GM11168 (cell line): ENCODE data around the gene LRFN2.

ENCODE experiments used
- in situ Hi-C: fragments of 300-500 bp; cut with MboI; formaldehyde crosslinking; loops from one replicate; pipeline ENCODE4 v1.12.0; 2022; ENCODE audit warnings: low sequenced_read_pairs; ENCODE audit not compliant: unreplicated experiment

The LRFN2 gene

DNA sequence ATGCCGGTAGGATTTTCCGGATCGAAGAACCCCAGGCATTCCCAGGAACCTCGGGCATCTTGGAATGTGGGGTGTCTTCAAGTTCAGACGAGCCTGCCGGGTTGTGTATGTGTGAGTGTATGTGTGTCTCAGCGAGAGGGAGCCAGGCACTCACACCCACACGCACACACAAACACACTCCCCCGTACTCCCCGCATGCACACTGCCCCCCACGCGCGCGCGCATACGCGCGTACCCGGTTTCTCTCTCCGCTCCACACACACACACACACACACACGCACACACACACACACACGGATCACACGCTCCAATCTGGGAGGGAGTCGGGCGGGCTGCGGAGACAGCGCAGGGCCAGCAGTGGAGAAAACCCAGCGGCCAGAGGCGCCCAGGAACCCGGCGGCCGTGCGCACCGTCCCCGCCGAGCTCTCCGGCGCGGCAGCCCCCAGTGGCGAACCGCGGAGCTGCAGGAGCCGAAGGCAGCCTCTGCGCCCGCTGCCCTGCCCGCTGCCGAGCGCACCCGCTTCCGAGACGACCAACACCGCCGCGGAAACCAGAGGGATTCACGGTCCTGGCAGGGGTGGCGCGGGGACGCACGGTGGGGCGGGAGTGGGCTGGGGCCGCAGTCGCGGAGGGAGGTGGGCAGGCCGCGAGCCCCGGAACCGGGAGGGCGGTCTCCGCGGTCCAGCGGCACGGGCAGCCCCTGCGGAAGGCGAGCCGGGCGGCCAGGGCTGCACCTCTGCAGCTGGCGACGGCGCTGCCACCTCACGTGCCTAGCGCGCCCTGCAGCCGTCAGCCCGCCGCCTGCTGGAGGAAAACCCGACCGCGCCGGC, at the start of gene LRFN2:
LRFN2 (minus strand) TSS at position 125 of the 830 bp plus-strand sequence.
- in situ Hi-C loops: no loop called here

DNA sequence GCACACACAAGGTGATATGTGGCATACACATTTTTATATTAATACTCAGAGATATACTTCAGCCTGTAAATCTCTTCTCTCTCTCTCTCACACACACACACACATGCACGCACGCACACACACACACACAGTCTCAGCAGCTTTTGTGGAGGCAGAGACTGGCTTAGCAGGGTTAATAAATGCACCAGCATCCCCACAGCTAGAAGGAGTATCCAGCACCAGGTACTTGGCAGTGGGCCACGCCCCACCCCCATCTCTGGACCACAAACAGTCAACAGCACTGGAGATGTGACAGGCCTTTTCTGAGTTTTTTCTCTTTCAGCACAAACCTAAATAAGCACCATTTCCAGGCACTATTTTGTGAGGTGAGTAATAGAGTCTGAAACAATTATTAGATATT, 47.3 kb upstream of the LRFN2 start:
- in situ Hi-C loops: no loop called here

GRCh38 chr6:40631744-40632143, 44.6 kb upstream of the LRFN2 start:
- in situ Hi-C loops: no loop called here

GRCh38 chr6:40630488-40630887, 43.3 kb upstream of the LRFN2 start:
- in situ Hi-C loops: no loop called here

- in situ Hi-C loops: no loop called here
These were observed 42.9 kb upstream of the LRFN2 start for GRCh38 chr6:40630051-40630450.

DNA sequence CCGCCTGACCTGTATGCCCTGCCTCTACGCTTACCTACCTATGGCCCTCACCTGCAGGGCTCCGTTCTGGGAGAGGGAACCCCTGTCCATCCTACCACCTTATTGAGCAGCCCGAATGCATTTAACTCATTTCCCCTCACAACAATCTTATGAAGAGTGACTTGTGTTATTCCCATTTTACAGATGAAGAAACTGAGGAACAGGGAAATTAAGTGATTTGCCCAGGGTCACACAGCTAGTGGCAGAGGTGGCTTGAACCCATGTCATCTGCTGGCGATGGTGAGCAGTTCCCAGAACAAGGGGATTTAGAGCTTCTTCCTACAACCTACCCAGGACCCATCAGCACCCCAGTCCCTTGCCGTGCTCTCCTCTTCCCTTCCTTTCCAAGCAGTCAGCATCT, 42.3 kb upstream of the LRFN2 start:
- in situ Hi-C loops: no loop called here

DNA sequence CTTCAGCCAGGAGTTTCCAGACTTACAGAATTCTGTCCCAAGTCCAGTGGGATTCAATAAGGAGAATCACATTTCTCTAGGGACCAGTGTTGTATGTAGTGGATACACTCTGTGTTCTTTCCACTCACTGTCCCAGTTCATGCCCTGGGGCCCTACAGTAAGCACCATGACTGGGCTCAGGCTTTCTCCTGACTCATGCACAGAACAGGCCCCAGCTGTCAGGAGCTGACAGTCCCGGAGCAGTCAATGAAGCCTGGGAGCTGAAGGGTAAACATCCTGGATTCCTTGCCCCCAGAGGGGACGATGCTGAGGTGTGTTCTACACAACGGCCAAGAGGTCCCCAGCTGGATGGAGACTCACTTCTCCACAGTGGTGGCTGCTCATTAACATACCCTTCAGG, 40.2 kb upstream of the LRFN2 start:
- in situ Hi-C loops: no loop called here

GRCh38 chr6:40626886-40627285, 39.7 kb upstream of the LRFN2 start:
- in situ Hi-C loops: no loop called here

DNA sequence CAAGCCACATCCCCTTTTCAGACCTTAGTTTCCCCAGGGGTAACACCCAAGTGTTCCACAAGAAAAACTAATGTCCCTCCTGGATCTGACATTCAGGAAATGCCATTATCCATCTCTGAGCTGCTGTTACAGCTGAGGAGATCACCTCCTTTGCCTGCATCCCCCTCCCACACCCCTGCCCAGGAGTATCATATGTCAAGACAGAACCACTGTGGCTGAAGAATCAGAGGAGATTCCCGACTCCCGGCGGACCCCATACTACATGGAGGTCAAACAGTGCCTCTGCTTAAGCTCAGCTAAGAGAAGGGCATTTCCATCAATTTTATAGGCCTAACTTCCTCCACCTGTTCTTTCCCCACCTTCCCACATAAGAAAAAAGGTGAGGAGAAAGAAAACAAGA, 36.8 kb upstream of the LRFN2 start:
- in situ Hi-C loops: no loop called here

- in situ Hi-C loops: no loop called here
These were observed 36.0 kb upstream of the LRFN2 start for GRCh38 chr6:40623178-40623577.

DNA sequence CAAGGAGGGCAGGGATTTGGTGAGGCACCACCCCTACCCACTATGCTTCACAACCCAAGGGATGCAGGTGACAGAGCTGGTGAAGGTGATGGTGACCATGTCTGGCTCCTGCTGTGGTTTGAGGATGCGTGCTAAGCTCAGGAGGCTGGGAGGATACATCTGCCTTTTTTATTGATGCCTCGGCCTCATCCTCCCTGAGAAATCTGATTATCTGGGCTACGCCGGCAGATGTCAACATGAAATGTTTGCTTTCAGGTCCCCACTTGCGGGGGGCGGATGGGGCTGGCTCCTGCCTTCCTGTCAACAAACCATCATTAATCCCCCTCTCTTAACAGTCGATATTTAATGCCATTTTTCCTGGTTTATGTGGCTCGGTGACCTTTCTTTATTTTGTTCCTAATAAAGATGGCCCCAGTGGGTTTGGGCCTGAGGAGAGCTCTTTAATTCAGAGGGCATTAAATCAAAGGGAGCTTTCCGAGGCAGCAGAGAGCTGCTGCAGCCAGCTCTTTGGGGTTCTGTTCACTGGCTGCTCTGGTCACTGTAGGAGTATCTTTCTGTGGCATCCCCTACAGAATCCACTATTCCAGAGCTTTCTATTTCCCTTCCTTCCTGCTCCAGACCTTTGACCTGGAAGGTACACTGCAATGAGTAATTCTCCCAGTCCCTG, 33.5 kb upstream of the LRFN2 start:
- in situ Hi-C loops: no loop called here

DNA sequence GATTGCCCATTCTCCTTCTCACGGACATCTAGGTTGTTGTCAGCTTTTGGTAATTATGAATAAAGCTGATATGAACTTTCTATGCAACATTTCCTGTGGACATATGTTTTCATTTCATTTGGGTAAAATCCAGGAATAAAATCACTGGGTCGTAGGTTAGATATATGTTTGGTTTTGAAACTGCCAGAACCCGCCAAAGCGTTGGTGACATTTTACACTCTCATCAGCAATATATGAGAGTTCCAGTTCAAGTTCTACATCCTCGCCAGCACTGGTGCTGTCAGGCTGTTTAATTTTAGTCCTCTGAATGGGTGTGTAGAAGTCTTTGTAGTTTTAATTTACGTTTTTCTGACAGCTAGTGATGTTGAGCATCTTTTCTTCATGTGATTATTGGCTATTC, 27.5 kb upstream of the LRFN2 start:
- in situ Hi-C loops: no loop called here

GRCh38 chr6:40611912-40612311, 24.7 kb upstream of the LRFN2 start:
- in situ Hi-C loops: no loop called here

DNA sequence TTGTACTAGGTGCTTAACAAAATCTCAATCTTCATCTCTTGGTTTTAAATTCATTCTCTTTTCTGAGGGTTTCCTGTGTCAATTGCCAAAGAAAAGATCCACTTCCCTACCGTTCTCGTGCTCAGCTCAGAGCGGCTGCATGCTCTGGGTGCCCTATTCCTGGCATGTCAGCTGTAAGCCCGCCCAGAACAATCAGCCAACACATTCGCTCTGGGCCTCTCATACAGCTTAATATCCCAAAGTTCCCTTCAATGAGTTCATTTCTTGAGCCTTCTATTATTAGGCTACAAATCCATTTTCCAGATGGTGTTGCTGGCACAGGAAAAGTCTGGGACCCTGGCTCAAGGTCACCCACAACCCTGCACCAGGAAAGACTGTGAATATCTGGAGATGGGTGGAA, 24.3 kb upstream of the LRFN2 start:
- in situ Hi-C loops: no loop called here

DNA sequence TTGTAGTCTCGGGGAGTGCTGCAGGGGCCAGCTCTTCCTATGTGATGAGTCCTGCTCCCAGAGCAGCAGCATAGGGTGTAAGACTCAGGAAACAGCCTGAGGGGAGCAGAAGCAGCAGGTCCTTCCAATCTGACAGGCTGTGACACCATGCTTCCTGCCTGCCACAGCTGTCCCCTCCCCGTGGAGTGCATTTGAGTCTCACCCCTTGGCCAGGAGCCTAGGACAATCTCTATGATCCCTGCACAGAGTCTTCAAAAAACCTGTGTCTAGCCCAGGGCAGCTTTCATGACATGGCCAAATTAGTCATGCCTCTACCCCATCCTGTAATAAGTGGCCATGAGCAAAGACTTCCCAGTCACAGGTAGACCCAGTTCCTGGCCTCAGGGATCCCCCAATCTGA, 23.1 kb upstream of the LRFN2 start:
- in situ Hi-C loops: no loop called here

DNA sequence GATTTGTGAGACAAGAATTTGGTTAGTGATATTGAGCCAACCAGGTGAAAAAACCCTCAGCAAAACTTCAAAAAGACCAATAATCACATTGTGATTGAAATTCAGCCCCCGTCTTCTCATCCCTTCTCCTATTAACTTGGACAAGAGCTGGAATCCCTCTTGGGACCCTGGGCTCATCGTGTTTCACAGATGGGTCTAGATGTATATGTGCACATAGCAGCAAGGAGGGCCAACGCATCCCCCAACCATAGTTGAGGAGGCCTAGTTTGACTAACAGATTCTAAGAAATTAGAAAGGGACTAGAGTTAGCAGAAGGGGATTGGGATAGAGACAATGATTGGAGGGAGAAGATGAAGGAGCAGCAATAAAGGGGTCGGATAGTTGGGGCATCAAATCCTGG, 19.8 kb upstream of the LRFN2 start:
- in situ Hi-C loops: no loop called here

DNA sequence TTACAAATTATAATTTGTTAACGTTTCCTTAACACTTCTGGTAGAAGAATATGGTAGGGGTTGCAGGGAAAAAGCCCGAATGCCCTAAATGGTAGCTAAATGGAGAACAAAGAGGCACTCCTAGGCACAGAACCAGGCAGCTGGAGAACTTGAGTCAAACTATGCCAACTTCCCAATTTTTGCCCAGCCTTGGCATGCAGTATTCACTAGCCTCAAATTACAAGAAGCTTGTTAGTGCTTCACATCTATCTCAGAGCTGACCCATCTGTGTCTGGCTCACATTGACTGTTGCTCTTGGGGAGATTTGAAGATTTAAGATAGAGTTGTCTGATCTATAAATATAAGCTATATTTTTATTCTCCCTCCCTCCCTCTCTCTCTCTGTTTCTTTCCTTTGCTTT, 19.4 kb upstream of the LRFN2 start:
- in situ Hi-C loops: no loop called here

GRCh38 chr6:40604082-40604481, 16.9 kb upstream of the LRFN2 start:
- in situ Hi-C loops: no loop called here

- in situ Hi-C loops: no loop called here
These were observed 12.4 kb upstream of the LRFN2 start for GRCh38 chr6:40599555-40599954.

DNA sequence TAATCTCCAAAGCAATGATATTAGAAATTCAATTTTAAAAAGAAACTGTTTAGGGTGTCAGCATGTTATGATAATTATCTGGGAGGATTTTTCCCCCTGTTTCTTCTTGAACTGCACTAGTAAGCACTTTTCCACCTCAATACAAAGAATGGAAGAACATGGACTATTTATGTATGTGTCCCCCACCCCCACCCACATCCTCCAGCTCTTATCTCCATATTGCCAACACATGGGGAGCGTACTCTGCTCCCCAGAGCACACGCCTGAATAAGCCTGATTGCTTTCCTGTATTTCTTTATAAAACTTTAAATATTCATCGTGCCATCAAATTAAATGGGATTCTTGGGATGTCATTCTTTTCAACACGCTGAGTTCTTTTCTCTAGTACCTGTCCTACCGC, 11.4 kb upstream of the LRFN2 start:
- in situ Hi-C loops: no loop called here

GRCh38 chr6:40597301-40597700, 10.1 kb upstream of the LRFN2 start:
- in situ Hi-C loops: no loop called here

DNA sequence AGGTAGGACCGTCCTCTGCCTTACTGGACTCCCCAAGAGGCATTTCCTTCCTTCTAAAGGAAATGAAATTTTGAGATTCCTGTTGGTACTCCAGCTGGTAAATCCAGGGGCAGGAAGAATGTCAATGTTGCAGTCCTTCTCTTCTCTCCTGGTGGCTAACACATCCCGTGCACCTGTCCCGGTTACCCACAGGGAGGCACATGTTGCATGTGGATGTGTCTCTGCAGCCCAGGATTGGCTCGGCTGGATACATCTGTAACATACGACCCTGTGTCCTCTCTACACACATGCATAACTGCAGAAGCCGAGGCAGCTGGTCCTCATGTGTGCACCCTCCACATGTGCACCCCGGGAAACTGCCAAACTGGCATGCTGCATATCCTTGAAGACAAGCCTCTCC, 1.3 kb upstream of the LRFN2 start:
- in situ Hi-C loops: no loop called here
